Neural cell (in vitro differentiated cells): ENCODE results near the gene TNNT3.

ENCODE experiments used
- CTCF ChIP-seq: fragments of 450-650 bp; IDR thresholded peaks from 2 replicates; pipeline ENCODE4 v1.5.1; 2014; ENCODE audit warnings: antibody characterized with exemption, mild to moderate bottlenecking, moderate library complexity; ENCODE audit not compliant: poor library complexity, severe bottlenecking
- EZH2 ChIP-seq: fragments of 200-600, 300-800 bp; shearing (Covaris generic), sonication (generic); IDR thresholded peaks from 2 replicates; pipeline ENCODE4 v1.6.1; 2014; ENCODE audit warnings: antibody characterized with exemption, low read length, borderline replicate concordance, mild to moderate bottlenecking; ENCODE audit not compliant: insufficient read depth, poor library complexity, severe bottlenecking
- POLR2AphosphoS5 ChIP-seq: IDR thresholded peaks from 2 replicates; pipeline ENCODE4 v1.6.1; 2012
- RAD21 ChIP-seq: fragments of 450-650 bp; conservative IDR thresholded peaks from 2 replicates; pipeline ENCODE4 v1.6.1; 2014; ENCODE audit warnings: antibody characterized with exemption, mild to moderate bottlenecking, moderate library complexity
- REST ChIP-seq: IDR thresholded peaks from 2 replicates; pipeline ENCODE4 v1.6.1; 2012; ENCODE audit warnings: borderline replicate concordance
- SMC3 ChIP-seq: fragments of 450-650 bp; conservative IDR thresholded peaks from 2 replicates; pipeline ENCODE4 v1.6.1; 2014; ENCODE audit warnings: antibody characterized with exemption, mild to moderate bottlenecking, moderate library complexity; ENCODE audit not compliant: poor library complexity
- TAF1 ChIP-seq: IDR thresholded peaks from 2 replicates; pipeline ENCODE4 v1.6.1; 2012; ENCODE audit warnings: low read depth

DNA sequence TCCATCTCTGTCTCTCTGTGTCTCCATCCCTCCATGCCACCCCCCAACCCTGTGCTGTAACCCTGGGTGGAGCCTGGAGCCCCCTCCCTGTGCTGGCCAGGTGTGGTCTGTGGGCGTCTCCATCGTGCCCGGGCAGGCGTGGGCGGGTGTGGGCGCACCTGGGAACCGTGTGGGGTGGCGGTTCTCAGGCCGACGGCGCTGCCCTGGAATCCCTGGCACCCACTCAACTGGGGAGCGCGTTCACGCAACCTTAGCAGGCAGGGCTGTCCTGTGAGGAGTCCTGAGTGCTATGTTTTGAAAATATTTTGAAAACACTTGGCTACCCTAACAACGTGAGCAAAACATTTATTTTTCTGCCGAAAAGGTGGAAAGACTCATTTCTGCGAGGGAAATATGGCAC lies 4.7 kb downstream of the TNNT3 start:
- TF ChIP-seq REST (no peak), CTCF (no peak), POLR2AphosphoS5 (no peak), TAF1 (no peak), SMC3 (no peak), EZH2 (no peak), RAD21 (no peak)
